ENCODE data around the gene CA12. TPM values are rescaled to one million over a fixed set of nuclear protein-coding genes. Genes with fewer than 3 reads are reported as not detected.

The CA12 gene
- total RNA-seq, 2 donors from 2014 or later, result 1.2 to 2.1 TPM

DNA sequence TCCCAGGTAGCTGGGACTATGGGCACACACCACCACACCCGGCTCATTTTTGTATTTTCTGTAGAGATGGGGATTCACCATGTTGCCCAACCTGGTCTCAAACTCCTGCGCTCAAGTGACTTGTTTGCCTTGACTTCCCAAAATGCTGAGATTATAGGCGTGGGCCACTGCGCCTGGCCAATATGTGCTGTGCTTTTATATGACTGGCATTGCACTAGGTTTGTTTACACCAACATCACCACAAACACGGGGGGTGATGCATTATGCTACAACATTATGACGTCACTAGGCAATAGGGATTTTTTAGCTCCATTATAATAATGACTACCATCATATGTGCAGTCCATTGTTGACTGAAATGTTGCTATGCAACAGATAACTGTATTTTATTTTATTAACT, 97.3 kb downstream of the CA12 start:
- TF ChIP-seq, protein P1, sequence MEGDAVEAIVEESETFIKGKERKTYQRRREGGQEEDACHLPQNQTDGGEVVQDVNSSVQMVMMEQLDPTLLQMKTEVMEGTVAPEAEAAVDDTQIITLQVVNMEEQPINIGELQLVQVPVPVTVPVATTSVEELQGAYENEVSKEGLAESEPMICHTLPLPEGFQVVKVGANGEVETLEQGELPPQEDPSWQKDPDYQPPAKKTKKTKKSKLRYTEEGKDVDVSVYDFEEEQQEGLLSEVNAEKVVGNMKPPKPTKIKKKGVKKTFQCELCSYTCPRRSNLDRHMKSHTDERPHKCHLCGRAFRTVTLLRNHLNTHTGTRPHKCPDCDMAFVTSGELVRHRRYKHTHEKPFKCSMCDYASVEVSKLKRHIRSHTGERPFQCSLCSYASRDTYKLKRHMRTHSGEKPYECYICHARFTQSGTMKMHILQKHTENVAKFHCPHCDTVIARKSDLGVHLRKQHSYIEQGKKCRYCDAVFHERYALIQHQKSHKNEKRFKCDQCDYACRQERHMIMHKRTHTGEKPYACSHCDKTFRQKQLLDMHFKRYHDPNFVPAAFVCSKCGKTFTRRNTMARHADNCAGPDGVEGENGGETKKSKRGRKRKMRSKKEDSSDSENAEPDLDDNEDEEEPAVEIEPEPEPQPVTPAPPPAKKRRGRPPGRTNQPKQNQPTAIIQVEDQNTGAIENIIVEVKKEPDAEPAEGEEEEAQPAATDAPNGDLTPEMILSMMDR (conservative IDR thresholded peaks at IDR 0.05), result no peak
- peaks cover 10% of the 10 kb centered on the region for H3K36me3 Mint-ChIP-seq (ENCODE audit: low read depth)

DNA sequence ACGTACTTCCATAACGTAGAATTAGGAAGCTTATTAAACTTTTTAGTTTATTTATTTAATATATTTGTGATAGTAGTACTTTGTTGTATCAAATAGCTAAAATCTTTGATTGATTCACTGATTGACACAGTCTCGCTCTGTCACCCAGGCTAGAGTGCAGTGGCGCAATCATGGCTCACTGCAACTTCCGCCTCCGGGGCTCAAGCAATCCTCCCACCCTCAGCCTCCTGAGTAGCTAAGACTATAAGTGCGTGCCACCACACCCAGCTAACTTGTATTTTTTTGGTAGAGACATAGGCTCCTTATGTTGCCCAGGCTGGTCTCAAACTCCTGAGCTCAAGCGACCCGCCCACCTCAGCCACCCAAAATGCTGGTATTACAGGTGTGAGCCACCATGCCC, 98.5 kb downstream of the CA12 start:
- Mint-ChIP-seq H3K9me3 (no peaks in the 10 kb centered on the region), H3K27me3 (ENCODE audit: insufficient read depth) (peaks cover 4% of the 10 kb centered on the region), H3K4me1 (peaks cover 3% of the 10 kb centered on the region), H3K36me3 (ENCODE audit: low read depth) (peaks cover 10% of the 10 kb centered on the region), H3K4me3 (no peak overlapping the region), H3K27ac (no peak overlapping the region)
- TF ChIP-seq, protein P1 (conservative IDR thresholded peaks at IDR 0.05), result no peak
- H3K36me3 ChIP-seq (ENCODE audit: control insufficient read depth, insufficient read depth, low read length), result no peaks in the 10 kb centered on the region
- DNase-seq, result no peak
- peaks cover 7% of the 10 kb centered on the region for H3K27me3 ChIP-seq (ENCODE audit: control insufficient read depth, insufficient read depth, low read length, poor library complexity, severe bottlenecking)
- H3K9ac ChIP-seq (ENCODE audit: extremely low read depth, low read length, poor library complexity, severe bottlenecking), result no peak overlapping the region
- no peak overlapping the region for H3K4me3 ChIP-seq (ENCODE audit: low read length)
- WGBS, 2 experiments (ENCODE audit: insufficient coverage in 1 of 2, insufficient read length in 1 of 2), result 94 to 95% methylated on average over 4 to 7 of the region's 9 CpGs
- no peaks in the 10 kb centered on the region for H3K9me3 ChIP-seq (ENCODE audit: control insufficient read depth, low read length)
- no peak overlapping the region for H3K27ac ChIP-seq (ENCODE audit: low read depth, low read length)
- H3K4me1 ChIP-seq (ENCODE audit: control insufficient read depth, insufficient read depth, low read length), result no peaks in the 10 kb centered on the region

More for the DNA sequence above, 97.3 kb downstream of the CA12 start:
- no peak overlapping the region for H3K4me3 ChIP-seq (ENCODE audit: low read length)
- no peaks in the 10 kb centered on the region for H3K27me3 ChIP-seq (ENCODE audit: control insufficient read depth, insufficient read depth, low read length, poor library complexity, severe bottlenecking)
- Mint-ChIP-seq H3K27me3 (ENCODE audit: insufficient read depth) (no peaks in the 10 kb centered on the region), H3K4me1 (no peaks in the 10 kb centered on the region), H3K9me3 (no peaks in the 10 kb centered on the region), H3K27ac (no peak overlapping the region), H3K4me3 (no peak overlapping the region)
- no peak overlapping the region for H3K27ac ChIP-seq (ENCODE audit: low read depth, low read length)
- no peaks in the 10 kb centered on the region for H3K9me3 ChIP-seq (ENCODE audit: control insufficient read depth, low read length)
- DNase-seq, result no peak
- H3K9ac ChIP-seq (ENCODE audit: extremely low read depth, low read length, poor library complexity, severe bottlenecking), result no peak overlapping the region
- WGBS, 2 experiments (ENCODE audit: insufficient coverage in 1 of 2, insufficient read length in 1 of 2), result 93 to 96% methylated on average over 5 of the region's 6 CpGs
- no peaks in the 10 kb centered on the region for H3K36me3 ChIP-seq (ENCODE audit: control insufficient read depth, insufficient read depth, low read length)
- H3K4me1 ChIP-seq (ENCODE audit: control insufficient read depth, insufficient read depth, low read length), result no peaks in the 10 kb centered on the region

DNA sequence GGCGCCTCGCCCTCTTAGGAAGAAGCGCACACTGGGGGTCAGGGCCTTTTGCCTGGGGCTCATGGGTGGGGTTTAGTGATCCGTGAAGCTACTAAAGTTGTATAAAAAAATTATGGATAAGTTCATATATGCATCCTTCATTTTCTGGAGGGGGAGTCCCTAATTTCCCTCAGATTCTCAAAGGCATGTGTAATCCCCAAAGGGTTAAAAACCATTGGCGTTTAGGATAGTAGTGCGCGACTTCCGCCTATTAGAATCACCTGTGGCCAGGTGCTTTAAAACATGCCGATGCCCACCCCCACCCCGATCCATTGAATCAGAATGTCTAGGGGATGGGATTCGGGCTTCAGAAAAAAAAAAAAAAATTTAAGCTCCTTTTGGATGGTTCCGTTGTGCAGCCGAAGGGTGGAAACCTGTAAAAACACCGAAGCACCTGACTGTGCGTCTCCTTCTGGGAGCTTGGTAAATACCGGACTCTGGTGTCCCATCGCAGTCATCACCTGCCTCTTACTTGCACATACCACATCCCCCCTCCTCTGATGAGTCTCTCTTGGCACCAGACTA, 103.7 kb downstream of the CA12 start:
- H3K9me3 ChIP-seq (ENCODE audit: control insufficient read depth, low read length), result peaks cover 7% of the 10 kb centered on the region
- peaks cover 17% of the 10 kb centered on the region for H3K27me3 Mint-ChIP-seq (ENCODE audit: insufficient read depth)
- H3K4me1 Mint-ChIP-seq, result peaks cover 15% of the 10 kb centered on the region
- DNase-seq, result peak; percentile 60
- peaks cover 5% of the 10 kb centered on the region for H3K9me3 Mint-ChIP-seq
- H3K27ac Mint-ChIP-seq, result peak overlapping the region; percentile 17
- peak overlapping the region; percentile 77 for H3K4me3 Mint-ChIP-seq
- peak overlapping the region; percentile 79 for H3K4me3 ChIP-seq (ENCODE audit: low read length)
- no peaks in the 10 kb centered on the region for H3K4me1 ChIP-seq (ENCODE audit: control insufficient read depth, insufficient read depth, low read length)
- no peaks in the 10 kb centered on the region for H3K36me3 ChIP-seq (ENCODE audit: control insufficient read depth, insufficient read depth, low read length)
- TF ChIP-seq, protein P1 (conservative IDR thresholded peaks at IDR 0.05), result no peak
- no peak overlapping the region for H3K27ac ChIP-seq (ENCODE audit: low read depth, low read length)
- H3K9ac ChIP-seq (ENCODE audit: extremely low read depth, low read length, poor library complexity, severe bottlenecking), result no peak overlapping the region
- peaks cover 4% of the 10 kb centered on the region for H3K36me3 Mint-ChIP-seq (ENCODE audit: low read depth)
- H3K27me3 ChIP-seq (ENCODE audit: control insufficient read depth, insufficient read depth, low read length, poor library complexity, severe bottlenecking), result peaks cover 12% of the 10 kb centered on the region
- 26 to 37% methylated on average over 10 to 17 of the region's 17 CpGs for WGBS, 2 experiments (ENCODE audit: insufficient coverage in 1 of 2, insufficient read length in 1 of 2)

Measured in endodermal cell (in vitro differentiated cells).